ENCODE results near the gene CASZ1.

DNA sequence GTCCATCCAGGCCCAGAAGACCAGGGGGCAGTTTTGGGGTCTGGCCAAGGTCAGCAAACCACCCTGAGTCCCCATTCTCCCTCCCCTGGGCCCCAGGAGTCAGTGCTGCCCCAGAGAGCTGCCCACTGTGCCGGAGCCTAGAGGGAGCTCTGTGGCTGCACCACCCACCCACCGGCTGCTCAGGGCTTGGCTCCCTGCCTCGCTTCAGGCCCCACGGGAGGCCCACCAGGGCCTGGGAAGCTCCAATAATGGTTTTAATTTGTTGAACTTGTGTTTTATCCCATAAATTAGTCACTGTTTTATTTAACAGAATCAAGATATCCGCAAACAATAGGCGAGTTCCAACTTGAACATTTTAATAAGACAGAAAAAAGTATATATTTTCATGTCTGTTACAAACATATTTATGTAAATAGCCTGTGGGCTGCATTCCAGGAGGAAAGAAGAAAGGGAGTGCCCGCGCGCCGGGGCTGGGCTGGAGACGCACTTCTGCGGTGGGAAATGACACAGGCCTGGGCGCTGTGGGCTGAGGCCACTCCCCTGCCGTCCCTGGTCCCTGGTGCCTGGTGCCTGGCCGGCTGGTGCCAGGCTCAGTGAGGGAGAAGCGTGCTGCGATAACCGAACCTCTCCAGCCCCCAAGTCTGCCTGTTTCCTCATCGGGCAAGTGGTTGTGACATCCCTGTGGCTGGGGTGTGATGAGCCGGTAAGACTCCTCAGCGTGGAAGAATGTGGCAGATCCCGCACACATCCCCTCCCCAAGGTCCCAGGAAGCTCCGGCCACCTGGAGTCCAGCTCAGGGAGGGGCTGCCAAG, 161.2 kb downstream of the CASZ1 start:
- TF ChIP-seq SIN3A (IDR thresholded peaks at IDR 0.05; ENCODE audit: borderline replicate concordance, insufficient read depth, low read depth, low read length) = no peak
- no peak for TF ChIP-seq POLR2AphosphoS5 (IDR thresholded peaks at IDR 0.05; ENCODE audit: low read depth, low read length)
- TF ChIP-seq, protein P1, sequence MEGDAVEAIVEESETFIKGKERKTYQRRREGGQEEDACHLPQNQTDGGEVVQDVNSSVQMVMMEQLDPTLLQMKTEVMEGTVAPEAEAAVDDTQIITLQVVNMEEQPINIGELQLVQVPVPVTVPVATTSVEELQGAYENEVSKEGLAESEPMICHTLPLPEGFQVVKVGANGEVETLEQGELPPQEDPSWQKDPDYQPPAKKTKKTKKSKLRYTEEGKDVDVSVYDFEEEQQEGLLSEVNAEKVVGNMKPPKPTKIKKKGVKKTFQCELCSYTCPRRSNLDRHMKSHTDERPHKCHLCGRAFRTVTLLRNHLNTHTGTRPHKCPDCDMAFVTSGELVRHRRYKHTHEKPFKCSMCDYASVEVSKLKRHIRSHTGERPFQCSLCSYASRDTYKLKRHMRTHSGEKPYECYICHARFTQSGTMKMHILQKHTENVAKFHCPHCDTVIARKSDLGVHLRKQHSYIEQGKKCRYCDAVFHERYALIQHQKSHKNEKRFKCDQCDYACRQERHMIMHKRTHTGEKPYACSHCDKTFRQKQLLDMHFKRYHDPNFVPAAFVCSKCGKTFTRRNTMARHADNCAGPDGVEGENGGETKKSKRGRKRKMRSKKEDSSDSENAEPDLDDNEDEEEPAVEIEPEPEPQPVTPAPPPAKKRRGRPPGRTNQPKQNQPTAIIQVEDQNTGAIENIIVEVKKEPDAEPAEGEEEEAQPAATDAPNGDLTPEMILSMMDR (IDR thresholded peaks at IDR 0.05) = no peak
- TF ChIP-seq, protein P2, sequence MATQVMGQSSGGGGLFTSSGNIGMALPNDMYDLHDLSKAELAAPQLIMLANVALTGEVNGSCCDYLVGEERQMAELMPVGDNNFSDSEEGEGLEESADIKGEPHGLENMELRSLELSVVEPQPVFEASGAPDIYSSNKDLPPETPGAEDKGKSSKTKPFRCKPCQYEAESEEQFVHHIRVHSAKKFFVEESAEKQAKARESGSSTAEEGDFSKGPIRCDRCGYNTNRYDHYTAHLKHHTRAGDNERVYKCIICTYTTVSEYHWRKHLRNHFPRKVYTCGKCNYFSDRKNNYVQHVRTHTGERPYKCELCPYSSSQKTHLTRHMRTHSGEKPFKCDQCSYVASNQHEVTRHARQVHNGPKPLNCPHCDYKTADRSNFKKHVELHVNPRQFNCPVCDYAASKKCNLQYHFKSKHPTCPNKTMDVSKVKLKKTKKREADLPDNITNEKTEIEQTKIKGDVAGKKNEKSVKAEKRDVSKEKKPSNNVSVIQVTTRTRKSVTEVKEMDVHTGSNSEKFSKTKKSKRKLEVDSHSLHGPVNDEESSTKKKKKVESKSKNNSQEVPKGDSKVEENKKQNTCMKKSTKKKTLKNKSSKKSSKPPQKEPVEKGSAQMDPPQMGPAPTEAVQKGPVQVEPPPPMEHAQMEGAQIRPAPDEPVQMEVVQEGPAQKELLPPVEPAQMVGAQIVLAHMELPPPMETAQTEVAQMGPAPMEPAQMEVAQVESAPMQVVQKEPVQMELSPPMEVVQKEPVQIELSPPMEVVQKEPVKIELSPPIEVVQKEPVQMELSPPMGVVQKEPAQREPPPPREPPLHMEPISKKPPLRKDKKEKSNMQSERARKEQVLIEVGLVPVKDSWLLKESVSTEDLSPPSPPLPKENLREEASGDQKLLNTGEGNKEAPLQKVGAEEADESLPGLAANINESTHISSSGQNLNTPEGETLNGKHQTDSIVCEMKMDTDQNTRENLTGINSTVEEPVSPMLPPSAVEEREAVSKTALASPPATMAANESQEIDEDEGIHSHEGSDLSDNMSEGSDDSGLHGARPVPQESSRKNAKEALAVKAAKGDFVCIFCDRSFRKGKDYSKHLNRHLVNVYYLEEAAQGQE (IDR thresholded peaks at IDR 0.05; ENCODE audit: insufficient read depth in 1 of 2, low read depth in 2 of 2, low read length in 1 of 2) = no peak
- TF ChIP-seq TCF7L2 (IDR thresholded peaks at IDR 0.05; ENCODE audit: low read depth, low read length) = no peak

Data from Panc1 (cell line).